Glomerular visceral epithelial cell (primary cell): Measurements from ENCODE around the gene RABEP2.
A peak's percentile ranks its signal among the peaks of the same experiment; 100 is the strongest.
"Not testable (repeated sequence)": the region's sequence is repeated elsewhere in the genome, so short reads cannot be mapped to it uniquely, and the experiment has no call there.

Source experiments
- DNase-seq: peaks from one replicate; pipeline ENCODE4 v3.0.0-alpha.2; 2016; ENCODE audit errors: extremely low spot score

RABEP2 gene

DNA sequence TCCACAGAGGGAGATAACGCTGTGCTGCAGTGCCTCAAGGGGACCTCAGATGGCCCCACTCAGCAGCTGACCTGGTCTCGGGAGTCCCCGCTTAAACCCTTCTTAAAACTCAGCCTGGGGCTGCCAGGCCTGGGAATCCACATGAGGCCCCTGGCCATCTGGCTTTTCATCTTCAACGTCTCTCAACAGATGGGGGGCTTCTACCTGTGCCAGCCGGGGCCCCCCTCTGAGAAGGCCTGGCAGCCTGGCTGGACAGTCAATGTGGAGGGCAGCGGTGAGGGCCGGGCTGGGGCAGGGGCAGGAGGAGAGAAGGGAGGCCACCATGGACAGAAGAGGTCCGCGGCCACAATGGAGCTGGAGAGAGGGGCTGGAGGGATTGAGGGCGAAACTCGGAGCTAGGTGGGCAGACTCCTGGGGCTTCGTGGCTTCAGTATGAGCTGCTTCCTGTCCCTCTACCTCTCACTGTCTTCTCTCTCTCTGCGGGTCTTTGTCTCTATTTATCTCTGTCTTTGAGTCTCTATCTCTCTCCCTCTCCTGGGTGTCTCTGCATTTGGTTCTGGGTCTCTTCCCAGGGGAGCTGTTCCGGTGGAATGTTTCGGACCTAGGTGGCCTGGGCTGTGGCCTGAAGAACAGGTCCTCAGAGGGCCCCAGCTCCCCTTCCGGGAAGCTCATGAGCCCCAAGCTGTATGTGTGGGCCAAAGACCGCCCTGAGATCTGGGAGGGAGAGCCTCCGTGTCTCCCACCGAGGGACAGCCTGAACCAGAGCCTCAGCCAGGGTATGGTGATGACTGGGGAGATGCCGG, 7.5 kb upstream of the RABEP2 start:
- no peak for DNase-seq

DNA sequence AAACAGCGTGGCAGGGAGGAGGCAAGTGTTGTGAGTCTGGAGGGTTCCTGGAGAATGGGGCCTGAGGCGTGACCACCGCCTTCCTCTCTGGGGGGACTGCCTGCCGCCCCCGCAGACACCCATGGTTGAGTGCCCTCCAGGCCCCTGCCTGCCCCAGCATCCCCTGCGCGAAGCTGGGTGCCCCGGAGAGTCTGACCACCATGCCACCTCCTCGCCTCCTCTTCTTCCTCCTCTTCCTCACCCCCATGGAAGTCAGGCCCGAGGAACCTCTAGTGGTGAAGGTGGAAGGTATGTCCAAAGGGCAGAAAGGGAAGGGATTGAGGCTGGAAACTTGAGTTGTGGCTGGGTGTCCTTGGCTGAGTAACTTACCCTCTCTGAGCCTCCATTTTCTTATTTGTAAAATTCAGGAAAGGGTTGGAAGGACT, 6.8 kb upstream of the RABEP2 start, which contains the start of gene CD19:
Gene CD19, plus strand, starts transcription at position 171 of the 425 bp plus-strand sequence. Its CDS starts 30 bp downstream, at position 201.
- DNase-seq = no peak

DNA sequence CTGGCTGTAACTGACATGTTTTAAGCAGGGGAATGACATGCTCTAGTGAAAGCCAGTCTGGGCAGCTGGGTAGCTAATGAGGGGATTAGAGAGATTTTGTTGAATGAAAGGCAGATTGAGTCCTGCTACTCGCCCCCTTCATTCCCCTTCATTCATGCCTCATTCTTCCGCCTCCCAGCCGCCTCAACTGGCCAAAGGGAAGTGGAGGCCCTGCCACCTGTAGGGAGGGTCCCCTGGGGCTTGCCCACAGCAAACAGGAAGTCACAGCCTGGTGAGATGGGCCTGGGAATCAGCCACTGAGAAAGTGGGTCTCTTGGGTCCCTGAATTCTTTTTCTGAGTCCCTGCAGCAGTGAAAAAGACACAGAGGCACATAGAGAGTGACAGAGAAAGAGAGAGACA, 5.6 kb upstream of the RABEP2 start:
- DNase-seq = no peak

DNA sequence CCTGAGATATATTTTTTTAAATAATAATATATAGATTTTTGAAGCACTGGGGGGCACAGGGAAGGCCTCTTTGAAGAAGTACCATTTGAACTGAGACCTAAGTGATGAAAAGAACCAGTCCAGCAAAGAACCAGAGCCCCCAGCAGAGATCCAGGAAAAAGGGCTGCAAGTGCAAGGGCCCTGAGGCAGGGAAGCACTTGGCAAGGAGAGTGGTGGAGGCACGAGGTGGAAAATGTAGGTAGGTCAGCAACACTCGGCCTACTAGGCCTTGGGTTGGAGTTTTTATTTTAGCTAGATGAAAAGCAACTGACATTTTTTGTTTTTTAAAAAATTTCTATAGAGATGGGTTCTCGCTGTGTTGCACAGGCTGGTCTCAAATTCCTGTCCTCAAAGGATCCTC, 5.2 kb upstream of the RABEP2 start:
- DNase-seq = no peak

DNA sequence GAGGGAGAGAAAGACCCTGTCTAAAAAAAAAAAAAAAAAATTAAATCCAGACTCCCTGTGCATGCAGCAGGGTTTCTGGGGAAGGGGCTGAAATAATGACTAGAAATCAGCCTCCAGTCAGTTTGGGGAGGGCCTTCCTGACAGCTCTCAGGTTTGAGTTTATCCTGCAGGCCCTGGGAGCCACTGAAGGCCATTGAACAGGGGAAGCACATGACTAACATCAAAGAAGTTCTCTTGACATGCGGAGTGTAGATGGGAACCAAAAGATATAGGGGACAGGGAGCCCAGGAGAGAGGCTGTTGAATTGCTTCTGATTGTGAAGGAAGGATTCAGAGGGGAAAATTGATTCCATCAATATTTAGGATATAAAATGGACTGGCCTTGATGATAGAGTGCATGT, 2.8 kb upstream of the RABEP2 start:
- DNase-seq = no peak

DNA sequence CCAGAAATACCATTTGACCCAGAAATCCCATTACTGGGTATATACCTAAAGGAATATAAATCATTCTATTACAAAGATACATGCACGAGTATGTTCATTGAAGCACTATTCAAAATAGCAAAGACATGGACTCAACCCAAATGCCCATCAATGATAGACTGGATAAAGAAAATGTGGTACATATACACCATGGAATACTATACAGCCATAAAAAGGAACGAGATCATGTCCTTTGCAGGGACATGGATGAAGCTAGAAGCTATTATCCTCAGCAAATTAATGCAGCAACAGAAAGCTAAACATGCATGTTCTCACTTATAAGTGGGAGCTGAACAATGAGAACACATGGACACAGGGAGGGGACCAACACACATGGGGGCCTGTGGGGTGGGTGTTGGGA, 1.2 kb upstream of the RABEP2 start:
- not testable (repeated sequence) for DNase-seq

DNA sequence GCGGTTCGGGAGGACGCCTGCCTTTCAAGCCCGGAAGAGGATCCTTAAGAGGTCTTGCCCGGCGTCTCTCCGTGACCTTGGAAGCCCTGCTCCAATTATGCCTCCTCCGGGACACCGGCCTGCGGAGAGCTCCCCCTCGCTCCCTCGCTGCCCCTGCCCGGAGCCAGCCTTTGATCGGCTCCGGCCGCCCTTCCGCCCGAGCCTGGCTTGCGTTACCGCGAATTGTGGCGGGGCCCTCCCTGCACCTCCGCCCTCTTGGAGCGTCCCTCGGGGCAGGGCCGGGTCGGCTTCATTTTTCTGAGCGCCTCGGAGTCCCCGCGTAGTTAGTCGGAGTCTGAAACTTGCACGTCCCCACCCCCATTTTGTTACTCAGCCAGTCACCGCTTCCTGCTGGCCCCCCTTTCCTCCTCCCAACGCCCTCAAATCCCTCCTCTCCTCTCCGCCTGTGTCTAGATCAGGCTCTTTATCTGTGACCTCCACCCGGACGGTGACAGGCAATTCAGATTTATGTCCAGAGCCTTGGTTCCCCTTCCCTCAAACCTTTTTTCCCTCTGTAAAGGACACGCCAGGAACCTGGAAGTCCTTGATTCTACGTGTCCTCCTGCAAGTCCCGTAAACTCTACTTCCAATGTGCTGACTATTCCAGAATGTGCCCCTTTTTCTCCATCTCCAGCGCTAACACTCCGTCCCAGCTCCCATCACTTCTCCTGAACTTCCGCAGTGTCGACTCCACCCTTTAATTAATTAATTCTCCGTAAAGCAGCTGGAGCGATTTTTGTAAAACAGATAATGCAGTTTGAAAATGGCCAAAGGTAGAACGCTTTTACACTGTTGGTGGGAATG, 569 bp upstream of the RABEP2 start:
- DNase-seq = peak; percentile 80

DNA sequence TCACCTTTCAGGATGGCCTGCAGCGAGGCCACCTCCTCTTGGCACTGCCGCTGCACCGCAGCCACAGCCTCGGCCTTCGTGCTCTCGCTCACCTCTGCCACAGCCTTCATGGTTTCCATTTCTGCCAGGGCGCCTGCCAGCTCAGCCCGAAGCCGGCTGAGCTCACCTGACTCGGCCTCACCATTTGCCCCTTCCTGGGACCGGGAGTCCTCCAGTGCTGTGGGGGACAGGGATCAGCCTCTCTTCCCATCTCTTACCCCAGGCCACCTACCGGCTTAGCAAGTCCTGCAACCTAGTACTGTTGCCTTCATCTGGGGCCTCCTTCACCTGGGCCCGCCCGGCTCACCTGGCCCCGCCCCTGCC, 658 bp downstream of the RABEP2 start:
- no peak for DNase-seq

DNA sequence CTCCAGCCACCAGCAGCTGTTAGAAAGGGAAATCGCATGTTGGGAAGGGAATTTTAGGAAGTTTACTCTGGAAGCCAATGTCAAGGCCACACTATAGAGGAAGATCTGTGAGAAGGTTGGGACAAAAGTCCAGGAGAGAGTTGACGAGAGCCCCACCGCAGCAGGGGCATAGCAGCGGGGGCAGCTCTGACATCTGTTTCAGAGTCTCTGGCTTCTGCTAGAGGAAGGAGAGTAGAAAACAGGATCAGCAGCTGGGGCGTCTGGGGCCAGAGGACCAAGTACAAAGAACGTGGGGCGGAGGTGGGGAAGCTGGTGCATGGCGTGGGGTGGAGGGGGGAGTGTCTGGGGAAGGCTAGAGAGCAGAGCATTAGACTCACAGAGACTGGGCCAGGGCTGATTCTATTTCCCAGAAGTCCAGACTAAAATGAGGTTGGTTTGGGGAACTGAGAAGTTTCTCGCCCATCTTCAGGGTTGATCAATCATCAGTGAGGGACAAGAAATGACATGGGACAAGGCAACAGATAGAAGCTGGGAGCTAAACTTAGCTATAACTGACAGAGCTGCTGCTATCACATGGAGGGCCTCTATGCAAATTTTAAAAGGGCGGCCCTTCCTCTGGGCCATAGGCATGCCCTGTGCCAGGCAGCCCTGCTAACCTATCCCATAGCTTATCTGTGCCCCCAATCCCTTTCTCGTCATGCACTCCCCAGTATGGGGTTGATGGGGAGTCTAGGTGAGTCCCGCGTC, 1.2 kb downstream of the RABEP2 start:
- DNase-seq = no peak

DNA sequence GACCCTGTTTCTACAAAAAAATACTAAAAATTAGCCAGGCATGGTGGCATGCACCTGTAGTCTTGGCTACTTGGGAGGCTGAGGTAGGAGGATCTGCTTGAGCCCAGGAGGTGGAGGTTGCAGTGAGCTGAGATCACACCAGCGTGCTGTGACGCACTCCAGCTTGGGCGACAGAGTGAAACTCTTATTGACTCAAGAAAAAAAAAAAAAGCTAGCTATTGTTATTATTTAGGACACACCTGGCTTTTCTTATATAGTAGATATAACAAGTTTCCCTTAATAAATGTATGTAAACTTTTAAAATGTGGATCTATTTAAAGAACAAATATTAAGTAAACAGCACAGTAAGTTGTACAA, 1.8 kb downstream of the RABEP2 start:
- no peak for DNase-seq

DNA sequence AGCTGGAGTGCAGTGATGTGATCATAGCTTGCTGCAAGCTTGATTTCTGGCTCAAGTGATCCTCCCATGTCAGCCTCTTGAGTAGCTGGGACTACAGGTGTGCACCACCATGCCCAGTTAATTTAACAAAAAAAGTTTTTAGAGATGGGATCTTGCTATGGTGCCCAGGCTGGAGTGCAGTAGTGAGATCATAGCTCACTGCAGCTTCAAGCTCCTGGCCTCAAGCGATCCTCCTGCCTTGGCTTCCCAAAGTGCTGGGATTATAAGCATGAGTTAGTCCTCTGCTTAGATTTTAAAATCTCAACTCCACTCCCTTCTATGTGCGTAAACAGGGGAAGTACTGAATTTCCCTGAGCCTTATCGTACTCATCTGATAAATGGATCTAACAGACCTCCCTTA, 6.3 kb downstream of the RABEP2 start:
- no peak for DNase-seq

DNA sequence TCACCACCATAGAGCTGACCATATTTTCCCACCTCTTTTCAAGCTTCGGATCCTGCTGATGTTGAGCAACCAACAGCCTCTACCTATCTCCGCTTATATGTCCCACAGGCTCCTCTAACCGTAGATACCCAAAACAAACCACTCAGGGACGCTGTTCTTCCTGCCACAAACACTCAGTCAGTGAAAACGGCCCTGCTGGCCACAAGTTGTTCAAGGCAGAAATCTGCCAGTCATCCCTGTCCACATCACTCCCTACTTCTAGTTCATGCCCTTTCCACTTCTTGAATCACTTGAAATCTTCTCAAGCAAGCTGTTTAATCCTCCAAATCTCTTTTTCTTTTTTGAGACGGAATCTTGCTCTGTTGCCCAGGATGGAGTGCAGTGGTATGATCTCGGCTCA, 7.9 kb downstream of the RABEP2 start:
- DNase-seq = no peak

DNA sequence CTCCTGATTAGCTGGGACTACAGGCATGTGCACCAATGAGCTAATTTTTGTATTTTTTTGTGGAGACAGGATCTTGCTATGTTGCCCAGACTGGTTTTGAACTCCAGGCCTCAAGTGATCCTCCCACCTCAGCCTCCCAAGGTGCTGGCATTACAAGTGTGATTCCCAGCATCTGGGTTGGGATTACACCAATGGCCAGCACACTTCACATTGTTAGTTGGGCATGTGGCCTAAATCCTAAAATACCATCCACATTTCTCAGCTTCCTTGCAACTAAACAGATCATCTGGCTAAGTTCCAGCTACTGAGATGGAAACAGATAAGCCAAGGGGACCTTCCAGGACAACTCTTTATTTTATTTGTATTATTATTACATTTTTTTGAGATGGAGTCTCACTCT, 9.9 kb downstream of the RABEP2 start:
- DNase-seq = no peak

DNA sequence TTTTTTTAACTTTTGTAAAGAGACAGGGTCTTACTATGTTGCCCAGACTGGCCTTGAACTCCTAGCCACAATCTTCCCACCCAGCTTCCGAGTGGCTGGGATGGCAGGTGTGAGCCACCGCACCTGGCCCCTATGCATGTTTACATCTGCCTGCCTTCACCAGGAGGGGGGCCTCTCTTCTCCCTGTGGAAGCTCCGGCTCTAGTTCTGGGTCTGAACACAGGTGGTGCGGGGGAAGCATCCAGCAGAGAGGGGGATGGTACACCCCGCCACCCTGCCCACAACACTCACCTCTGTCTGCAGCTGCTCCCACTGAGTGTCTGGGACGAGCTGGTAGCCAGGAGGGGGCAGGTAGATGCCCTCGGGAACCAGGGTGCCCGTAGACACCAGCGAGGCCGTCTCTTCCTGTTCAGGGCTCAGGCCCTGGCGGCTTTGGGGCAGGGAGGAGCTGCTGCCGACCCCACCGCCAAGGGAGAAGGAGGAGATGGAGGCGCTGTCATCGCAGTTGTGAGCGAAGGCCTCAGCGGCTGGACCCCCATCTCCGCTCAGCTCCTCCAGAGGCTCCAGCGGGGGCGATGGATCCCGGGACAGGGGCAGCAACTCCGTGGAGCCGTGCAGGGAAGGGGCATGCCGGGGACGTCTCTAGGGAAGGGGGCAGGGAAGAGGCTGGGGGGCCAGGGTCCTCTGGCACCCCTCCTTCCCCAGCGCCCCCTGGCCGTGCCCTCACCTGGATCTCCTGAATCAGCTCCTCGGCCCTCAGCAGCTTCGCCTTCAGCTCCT, 10.9 kb downstream of the RABEP2 start:
- DNase-seq = no peak

DNA sequence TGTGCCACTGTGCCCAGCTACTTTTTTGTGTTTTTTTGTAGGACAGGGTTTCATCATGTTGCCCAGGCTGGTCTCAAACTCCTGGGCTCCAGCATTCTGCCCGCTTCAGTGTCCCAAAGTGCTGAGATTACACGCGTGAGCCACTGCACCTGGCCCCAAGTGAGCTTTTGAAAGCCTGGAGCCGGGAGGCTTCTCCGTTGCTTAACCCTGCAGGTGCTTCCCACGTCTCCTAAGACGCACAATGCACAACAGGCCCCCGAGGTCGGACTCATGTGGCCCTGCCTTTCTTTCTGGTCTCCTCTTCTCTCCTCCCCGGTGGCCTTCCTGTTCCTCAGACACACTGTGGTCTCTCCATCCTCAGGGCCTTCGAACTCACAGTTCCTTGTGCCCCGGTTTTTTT, 12.5 kb downstream of the RABEP2 start:
- no peak for DNase-seq

DNA sequence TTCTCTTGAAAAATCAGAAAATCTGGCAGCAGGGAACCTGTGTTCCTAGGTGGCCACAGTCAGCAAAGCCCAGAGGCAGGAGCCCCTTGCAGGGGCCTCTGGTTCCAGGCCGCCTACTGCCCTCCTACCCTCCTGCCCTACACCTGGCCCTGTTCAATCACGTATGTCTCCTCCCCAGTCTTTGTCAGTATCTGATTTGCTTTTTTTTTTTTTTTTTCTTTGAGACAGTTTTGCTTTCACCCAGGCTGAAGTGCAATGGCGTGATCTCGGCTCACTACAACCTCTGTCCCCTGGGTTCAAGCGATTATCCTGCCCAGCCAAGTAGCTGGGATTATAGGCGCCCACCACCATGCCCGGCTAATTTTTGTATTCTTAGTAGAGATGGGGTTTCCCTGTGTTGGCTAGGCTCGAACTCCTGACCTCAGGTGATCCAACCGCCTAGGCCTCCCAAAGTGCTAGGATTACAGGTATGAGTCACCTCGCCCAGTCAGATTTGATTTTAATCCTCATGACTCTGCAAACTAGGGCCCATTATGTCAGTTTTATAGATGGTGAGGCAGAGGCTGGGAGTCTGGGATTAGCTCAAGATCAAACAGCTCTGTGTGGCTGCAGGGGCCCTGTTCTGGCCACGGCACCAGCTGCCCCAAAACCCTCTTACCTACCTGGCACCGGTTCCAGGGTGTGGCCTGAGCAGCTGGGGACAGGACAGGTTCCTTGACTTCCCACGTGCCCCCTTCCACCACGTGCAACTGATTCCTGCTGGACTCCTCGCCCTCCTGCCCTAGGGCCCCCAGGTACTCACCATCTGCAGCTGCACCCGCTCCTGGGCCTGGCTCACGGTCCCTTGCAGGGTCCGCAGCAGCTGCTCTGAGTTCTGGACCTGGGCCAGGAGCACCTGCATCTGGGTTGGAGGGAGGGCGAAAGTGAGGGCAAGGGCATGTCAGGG, 14.7 kb downstream of the RABEP2 start:
- no peak for DNase-seq

DNA sequence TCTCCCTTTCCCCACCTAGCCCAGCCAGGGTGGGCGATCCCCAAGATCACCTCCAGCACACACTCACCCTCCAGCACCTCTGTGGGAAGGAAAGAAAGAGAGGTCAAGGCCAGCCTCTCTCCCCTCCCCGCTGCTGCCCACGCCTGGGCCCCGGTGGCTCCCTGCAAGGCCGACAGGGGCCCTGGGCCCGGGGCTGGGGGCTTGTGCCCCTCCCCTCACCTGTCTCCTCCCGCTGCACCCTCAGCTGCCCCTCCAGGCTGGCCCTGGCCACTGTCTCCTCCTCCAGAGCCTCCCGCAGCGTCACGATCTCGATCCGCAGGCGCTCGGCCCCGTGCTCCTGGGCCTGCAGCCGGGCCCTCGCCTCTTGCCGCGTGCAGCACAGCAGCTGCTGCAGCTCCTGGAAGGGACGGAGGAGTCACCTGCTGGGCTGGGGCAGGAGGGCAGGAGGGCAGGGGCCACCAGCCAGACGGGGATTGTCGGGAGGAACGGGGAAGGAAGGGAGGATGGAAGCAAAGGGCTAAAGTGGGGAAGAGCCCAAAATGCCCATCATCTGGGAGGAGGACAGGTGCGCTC, 19.2 kb downstream of the RABEP2 start:
- DNase-seq = no peak

DNA sequence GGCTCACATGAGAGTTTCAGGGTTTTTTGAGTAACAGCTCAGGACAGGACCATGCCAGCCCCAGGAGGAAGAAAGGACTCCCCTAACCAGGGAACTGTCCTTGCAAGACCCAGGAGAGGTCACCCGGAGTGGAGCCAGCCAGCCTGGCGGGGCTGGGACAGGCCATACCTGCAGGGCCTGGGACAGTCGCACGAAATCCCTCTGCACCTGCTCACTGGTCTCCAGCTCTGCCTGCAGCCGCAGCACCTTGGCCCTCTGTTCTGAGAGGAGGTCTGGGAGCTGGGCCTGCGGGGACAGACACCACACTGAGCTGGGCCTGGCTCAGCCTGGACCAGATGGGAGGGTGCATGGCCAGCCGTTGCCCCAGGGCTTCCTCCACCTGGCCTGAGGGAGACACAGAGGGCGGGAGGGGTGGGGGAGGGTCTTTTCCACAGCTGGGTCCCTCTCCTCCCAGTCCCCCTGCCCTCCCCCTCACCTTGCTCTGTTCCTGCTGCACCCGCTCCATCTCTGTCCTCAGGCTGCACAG, 19.7 kb downstream of the RABEP2 start:
- DNase-seq = no peak

DNA sequence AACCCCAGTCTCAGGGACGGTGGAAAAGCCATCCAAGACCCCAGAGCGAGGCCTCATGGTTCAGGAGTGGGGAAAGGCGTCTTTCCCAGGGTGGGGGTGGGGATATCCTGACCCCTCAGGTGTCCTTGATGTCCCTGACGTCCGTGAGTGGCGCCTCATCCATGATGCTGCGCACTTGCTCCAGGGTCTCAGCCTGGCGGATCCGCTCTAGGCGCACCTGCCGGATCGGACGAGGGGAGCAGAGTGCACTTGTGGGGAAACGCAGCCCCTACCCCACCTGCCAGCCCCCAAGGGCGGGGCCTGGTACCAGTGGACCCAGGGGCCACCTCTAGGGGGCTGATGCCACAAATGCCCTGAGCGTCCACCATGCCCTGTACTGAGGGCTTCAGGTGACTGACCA, 20.2 kb downstream of the RABEP2 start:
- no peak for DNase-seq

DNA sequence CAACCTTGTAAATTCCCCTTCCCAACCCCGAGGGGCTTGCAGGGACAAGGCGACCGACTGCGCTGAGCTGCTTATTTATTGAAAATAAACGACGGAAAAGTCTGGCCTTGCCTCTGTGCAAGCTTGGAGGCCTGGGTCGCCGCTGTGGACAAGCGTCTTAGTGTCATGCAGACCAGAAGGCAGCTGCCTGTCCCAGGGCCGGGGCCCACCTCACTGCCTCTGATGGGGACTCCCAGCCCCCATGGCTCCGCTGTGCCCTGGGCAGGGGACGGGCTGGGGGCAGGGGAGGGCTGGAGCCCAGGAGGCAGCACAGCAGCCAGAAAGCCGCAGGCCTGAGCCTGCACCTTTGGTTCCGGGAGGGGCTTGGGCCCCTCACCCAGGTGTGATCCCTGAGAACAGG, 20.7 kb downstream of the RABEP2 start:
- DNase-seq = no peak
